RPMI8226 (cell line): ENCODE results near the gene COL8A1.
"Not testable (repeated sequence)": the region's sequence is repeated elsewhere in the genome, so short reads cannot be mapped to it uniquely, and the experiment has no call there.

Experiments
- DNase-seq: peaks from one replicate; pipeline ENCODE4 v3.0.0-alpha.2; 2015

COL8A1 gene

DNA sequence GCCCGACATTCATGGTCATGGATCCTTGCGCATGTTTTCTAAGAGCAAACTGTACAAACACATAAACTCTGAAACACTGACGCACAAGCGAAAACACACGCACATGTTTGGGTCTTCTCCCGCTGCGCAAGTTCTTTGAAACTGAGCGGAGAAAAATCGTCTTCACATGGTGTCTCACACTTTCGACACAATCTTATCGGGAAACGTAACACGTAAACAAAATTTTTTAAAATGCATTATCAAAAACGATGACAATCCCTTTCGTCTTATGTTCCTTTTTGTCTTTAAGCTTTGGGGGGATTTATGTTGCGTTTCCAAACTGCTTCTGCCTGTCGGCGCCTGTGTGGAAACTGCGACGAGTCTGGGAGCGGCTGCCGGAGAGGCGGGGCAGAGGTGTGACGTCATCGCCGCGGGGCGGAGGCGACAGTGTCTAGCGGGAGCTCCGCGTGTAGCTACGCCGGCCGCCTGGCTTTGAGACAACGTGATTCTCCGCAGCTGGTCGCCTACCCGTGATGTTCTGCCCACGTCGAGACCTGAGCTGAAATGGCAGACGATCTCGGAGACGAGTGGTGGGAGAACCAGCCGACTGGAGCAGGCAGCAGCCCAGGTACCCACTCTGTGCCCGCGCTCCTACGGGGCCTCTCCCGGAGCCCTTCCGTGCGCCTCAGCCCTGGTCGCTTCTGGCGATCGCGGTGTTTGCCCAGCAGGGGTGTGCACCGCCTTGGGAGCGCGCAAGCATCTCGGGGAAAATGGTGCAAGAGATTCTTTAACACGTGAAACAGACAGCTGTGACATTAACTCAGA is 179.2 kb downstream of the COL8A1 start, which contains the start of gene CMSS1:
Gene CMSS1, plus strand, starts transcription at position 426 of the 804 bp plus-strand sequence.
- peak; percentile 95 for DNase-seq

GRCh38 chr3:99818818-99819217 is 180.4 kb downstream of the COL8A1 start:
- no peak for DNase-seq

GRCh38 chr3:99823723-99824711 is 185.6 kb downstream of the COL8A1 start:
- no peak for DNase-seq

DNA sequence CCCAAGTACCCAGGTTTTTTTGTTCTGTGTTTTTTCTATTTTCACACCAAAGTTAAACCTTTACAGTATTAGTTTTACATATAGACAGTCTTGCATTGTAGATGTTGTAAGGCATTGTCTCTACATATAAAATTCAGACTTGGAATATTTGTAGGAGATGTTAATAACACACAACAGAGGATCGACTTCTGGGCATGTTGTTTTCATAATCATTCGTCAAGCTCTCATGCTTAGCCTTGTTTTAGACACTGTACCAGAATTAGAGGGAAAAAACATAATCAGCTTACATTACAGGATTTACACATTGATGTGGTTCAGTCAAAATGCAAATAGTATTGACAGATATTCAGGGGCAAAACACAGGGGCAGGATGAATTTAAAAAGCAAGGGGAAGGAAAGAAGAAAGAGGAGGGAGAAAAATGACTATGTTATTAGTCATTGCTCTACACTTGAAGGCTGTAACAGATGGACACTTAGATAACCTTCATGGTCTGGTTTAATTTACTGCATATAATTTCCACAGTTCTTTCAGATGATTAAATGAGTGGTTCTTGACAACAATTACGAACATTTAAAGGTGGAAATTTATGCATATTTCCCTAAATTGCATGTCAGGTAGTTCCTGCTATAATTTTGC is 186.7 kb downstream of the COL8A1 start:
- DNase-seq, result no peak

DNA sequence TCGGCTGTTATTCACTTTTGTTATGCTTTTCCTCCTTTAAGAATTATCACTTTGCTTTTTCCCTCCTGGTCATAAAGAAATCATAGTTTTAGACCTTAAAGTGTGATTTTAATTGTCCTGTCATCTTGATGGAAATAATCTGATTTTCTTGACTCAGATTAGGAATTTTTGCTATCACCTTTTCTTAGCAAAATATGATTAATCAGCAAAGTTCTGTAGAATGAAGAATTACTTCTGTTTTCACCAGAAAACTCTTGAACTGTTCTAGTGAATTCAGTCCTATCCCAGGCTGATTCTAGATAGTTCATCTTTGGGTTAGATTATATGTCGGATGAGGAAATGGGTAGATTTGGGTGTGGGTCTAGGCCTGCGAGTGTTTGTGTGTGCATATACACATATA is 191.4 kb downstream of the COL8A1 start:
- no peak for DNase-seq

GRCh38 chr3:99833617-99834205 is 195.3 kb downstream of the COL8A1 start:
- no peak for DNase-seq

DNA sequence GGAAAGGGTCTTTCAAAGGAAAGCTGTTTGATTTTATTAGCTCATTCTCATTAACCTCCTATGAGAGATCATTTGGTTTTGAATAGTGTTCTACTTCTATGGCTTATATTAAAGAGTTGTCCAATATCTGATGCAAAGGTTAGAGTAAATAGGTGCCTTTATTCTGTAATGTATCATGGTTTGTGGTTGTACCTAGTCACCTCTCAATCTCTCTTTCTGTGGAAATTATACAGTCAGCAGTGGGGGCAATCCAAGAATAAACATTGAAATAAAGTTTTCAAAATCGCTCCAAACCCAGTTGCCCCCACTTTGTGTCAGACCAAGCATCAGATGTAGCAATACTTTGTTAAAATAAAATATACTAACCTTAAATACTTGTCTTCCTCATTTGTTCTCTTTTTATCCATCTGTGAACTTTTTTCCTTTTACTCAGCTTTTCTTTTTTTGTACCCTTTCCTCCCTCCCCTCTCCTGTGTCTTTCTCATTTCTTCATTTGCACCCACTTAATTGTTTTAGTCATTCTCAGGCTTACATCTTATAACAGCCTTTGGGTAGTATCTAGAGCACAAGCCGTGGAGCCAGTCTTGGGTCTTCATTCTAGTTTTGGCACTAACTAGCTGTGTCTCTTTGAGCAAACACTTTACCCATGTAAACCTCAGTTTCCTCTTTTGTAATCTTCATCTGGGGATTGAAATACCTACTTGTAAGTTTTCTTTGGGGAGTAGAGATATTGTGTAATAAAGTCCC is 196.0 kb downstream of the COL8A1 start:
- DNase-seq, result no peak

- no peak for DNase-seq
Measured at GRCh38 chr3:99836681-99837080, 198.3 kb downstream of the COL8A1 start.

DNA sequence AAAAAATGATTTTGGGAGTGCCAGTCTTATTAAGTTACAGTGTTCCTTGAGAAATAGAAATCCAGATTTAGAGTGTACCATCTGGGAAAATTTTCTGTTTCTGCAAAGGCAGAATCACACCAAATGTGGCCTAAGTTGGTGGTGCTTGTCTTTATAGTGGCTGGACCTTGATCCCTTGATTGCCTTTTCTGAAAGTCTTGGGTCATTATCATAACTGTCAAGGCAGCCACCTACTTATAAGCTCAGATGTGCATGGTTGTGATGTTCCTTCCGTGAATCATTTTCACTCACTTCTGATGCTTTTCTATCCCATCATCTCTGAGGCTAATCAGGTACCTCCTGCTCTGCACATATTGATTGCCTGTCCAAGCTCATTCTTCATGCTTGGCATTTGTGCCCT is 199.3 kb downstream of the COL8A1 start:
- DNase-seq, result no peak

DNA sequence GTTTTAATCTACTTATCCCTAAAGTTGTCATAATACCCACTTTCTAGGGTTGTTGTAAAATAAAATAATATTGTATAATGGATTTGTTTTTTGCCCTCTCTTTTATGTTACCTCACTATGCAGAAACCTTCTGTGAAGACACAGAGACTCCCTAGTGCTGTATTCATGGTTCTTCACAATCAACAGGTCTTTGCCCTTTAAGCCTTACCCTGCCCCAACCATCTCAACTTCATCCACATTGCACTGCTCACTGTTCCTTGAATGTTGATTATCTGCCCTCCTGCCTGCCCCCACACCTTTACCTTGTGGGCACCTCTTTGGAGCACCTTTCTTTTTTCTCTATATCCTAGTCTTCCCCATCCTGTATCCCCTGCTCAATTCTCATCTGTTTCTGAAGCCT is 200.4 kb downstream of the COL8A1 start:
- DNase-seq, result no peak

- DNase-seq, result no peak
Measured at GRCh38 chr3:99839613-99840012, 201.2 kb downstream of the COL8A1 start.

DNA sequence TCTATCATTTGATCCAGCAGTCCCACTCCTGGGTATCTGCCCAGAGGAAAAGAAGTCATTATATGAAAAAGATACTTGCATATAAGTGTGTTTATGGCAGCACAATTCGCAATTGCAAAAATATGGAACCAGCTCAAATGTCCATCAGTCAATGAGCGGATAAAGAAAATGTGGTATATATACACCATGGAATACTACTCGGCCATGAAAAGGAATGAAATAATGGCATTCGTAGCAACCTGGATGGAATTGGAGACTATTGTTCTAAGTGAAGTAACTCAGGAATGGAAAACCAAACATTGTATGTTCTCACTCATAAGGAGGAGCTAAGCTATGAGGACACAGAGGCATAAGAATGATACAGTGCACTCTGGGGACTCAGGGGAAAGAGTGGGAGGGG is 203.6 kb downstream of the COL8A1 start:
- DNase-seq, result not testable (repeated sequence)

DNA sequence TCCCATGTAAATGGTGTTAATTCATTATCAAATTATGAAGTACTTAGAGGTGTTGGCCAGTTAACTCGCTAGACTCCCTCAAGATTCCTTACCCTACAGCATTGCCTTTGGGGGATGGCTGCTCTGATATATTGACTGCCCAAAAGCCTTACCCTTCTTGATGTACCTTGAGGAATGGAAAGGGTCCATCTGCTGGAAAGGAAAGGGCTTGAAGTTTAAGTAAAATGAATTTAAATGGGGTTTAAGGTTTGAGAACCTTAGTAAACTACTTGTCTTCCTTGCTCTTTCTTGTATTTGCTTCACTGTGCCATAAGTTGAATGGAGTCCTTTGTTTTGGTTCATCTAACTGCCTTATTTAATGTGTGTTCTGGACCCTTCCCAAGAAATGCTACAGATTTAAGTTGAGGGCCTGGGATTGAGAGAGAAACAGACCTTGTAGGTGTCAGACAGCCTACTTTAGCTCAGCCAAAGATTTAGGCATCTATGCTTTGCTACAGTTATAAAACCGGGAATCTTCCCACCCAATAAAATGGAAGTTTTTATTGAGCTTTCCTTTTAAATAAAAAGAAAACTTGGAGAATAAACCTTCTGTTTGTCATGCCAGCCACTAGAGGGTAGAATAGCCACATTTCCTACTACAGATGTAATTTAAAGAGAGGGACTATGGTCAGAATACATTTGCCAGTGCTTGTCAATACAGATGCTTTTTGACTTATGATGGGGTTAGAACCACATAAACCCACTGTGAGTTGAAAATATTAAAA is 204.6 kb downstream of the COL8A1 start:
- DNase-seq, result no peak

DNA sequence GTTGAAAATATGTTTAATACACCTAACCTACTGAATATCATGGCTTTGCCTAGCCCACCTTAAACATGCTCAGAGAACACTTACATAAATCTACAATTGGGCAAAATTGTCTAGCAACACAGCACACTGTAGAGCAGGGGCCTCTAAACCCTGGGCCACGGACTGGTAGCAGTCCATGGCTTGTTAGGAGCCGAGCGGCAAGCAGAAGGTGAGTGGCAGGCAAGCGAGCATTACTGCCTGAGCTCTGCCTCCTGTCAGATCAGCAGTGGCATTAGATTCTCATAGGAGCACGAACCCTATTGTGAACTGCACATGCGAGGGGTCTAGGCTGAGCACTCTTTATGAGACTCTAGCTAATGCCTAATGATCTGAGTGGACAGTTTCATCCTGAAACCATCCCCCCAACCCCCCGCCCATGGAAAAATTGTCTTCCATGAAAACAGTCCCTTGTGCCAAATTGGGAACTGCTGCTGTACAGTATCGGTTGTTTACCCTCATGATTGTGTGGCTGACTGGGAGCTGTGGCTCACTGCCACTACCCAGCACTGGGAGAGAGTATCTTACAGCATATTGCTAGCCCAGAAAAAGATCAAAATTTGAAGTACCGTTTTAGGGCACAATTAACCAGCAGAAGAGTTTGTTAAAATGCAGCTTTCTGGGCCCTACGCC is 205.3 kb downstream of the COL8A1 start:
- DNase-seq, result no peak

- no peak for DNase-seq
Measured at GRCh38 chr3:99845331-99845730, 206.9 kb downstream of the COL8A1 start.

- no peak for DNase-seq
Measured at GRCh38 chr3:99845999-99846398, 207.6 kb downstream of the COL8A1 start.

DNA sequence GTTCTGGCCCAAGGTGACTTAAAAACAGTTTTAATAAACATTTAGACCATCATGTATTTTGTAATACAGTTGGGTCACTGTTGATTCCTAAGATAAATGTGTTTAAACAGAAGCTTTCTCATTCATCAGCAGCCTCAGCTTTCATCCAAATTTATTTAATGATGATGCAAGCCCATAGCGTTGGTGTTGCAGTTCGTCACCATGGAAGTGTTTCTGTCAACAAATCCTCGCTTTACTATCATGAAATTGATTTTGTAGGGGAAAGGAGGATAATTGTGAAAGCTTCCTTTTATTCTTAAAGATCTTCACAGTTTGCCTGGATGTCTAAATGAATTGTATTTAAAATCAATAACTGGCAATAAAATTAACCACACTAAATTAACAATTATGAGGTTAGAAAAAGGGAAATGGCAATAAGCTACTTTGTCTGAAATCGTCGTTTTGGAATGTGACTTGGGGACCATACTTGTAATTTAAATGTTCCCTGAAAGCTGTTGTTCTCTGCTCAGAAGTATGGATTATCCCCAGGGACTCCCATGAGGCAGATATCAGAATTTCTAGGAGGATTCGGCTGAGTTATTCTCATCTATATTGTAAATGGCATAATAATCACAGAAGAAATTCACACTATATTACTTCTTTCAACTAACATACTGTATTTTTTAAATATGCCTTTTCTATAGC is 208.2 kb downstream of the COL8A1 start:
- no peak for DNase-seq

GRCh38 chr3:99848433-99848832 is 210.0 kb downstream of the COL8A1 start:
- no peak for DNase-seq
